A549 (cell line): ENCODE measurements around the gene BPIFB2.

Source experiments
- CEBPB ChIP-seq, 2 experiments: fragments of >200 bp in 1 of 2; sonication (Bioruptor Twin) in 1 of 2; formaldehyde crosslinking in 1 of 2; IDR thresholded peaks; 2 replicates each; pipeline ENCODE4 v1.6.1; 2012 to 2016
- CTCF ChIP-seq: fragments of >200 bp; sonication (Bioruptor Twin); formaldehyde crosslinking; IDR thresholded peaks from 3 replicates; pipeline ENCODE4 v1.5.1; 2016
- HMGXB4 ChIP-seq: fragments of 250-450 bp; sonication (Bioruptor Pico); IDR thresholded peaks from 2 replicates; pipeline ENCODE4 v1.5.0; 2021; ENCODE audit warnings: mild to moderate bottlenecking, moderate library complexity, borderline replicate concordance
- NFE2L2 ChIP-seq: fragments of 150-350 bp; conservative IDR thresholded peaks from 2 replicates; pipeline ENCODE4 v1.6.1; 2014; ENCODE audit warnings: low read length
- POLR2A ChIP-seq: IDR thresholded peaks from 2 replicates; pipeline ENCODE4 v1.6.1; 2012; ENCODE audit warnings: mild to moderate bottlenecking, low read length
- RAD21 ChIP-seq, 2 experiments: fragments of >200 bp in 1 of 2; sonication (Bioruptor Twin) in 1 of 2; formaldehyde crosslinking in 1 of 2; IDR thresholded peaks in 1 of 2; conservative IDR thresholded peaks in 1 of 2; 2 replicates in 1 of 2; 3 replicates in 1 of 2; pipeline ENCODE4 v1.6.1; 2012 to 2018; ENCODE audit warnings: inconsistent platforms in 1 of 2
- REST ChIP-seq: fragments of 200-600 bp; sonication (generic); IDR thresholded peaks from 2 replicates; pipeline ENCODE4 v1.6.1; 2016; ENCODE audit warnings: antibody characterized with exemption, mild to moderate bottlenecking, moderate library complexity
- USF2 ChIP-seq: fragments of 450-650 bp; IDR thresholded peaks from 2 replicates; pipeline ENCODE4 v1.6.1; 2014; ENCODE audit warnings: antibody characterized with exemption

GRCh38 chr20:33006776-33007375 is 628 bp upstream of the BPIFB2 start:
- TF ChIP-seq CTCF (no peak), POLR2A (no peak), REST (no peak), CEBPB (IDR thresholded peaks at IDR 0.05) (no peak), RAD21 (conservative IDR thresholded peaks at IDR 0.05 in 1 of 2, IDR thresholded peaks at IDR 0.05 in 1 of 2) (no peak), NFE2L2 (no peak), USF2 (no peak), HMGXB4 (CRISPR knock-in tag) (no peak)
